NCI-H774 (cell line): ENCODE results near the gene PSMB5.
A peak's percentile ranks its signal among the peaks of the same experiment; 100 is the strongest.
"Not testable (repeated sequence)": the region's sequence is repeated elsewhere in the genome, so short reads cannot be mapped to it uniquely, and the experiment has no call there.

Experiments used
- DNase-seq: peaks from one replicate; lab custom pipeline; 2025; lab: John Stamatoyannopoulos, UW

The PSMB5 gene

GRCh38 chr14:23013749-23014054 lies 21.0 kb downstream of the PSMB5 start:
- not testable (repeated sequence) for DNase-seq

GRCh38 chr14:23013054-23013748 lies 21.5 kb downstream of the PSMB5 start:
- no peak for DNase-seq

GRCh38 chr14:23009939-23010726 lies 24.6 kb downstream of the PSMB5 start, which contains the start of gene C14orf93:
C14orf93 (minus strand) TSS chr14:23010143; CDS start chr14:22999023, 11,120 bp downstream.
- peak; percentile 73 for DNase-seq

GRCh38 chr14:23009483-23009938 lies 25.2 kb downstream of the PSMB5 start:
- DNase-seq: peak; percentile 24

- peak; percentile 44 for DNase-seq
Measured at GRCh38 chr14:23008831-23009230, 25.9 kb downstream of the PSMB5 start.

GRCh38 chr14:23006544-23007419 lies 27.9 kb downstream of the PSMB5 start:
- DNase-seq: peak; percentile 98

GRCh38 chr14:23006188-23006534 lies 28.5 kb downstream of the PSMB5 start:
- no peak for DNase-seq

GRCh38 chr14:23005451-23006187 lies 29.1 kb downstream of the PSMB5 start:
- no peak for DNase-seq

GRCh38 chr14:23004274-23004673 lies 30.4 kb downstream of the PSMB5 start:
- DNase-seq: not testable (repeated sequence)

- no peak for DNase-seq
Measured at GRCh38 chr14:23002592-23002991, 32.1 kb downstream of the PSMB5 start.

- DNase-seq: no peak
Measured at GRCh38 chr14:23000860-23001259, 33.8 kb downstream of the PSMB5 start.

- no peak for DNase-seq
Measured at GRCh38 chr14:22998329-22999012, 36.2 kb downstream of the PSMB5 start.

GRCh38 chr14:22997676-22998323 lies 36.9 kb downstream of the PSMB5 start:
- DNase-seq: no peak

- no peak for DNase-seq
Measured at GRCh38 chr14:22996768-22997654, 37.7 kb downstream of the PSMB5 start.

- DNase-seq: no peak
Measured at GRCh38 chr14:22995889-22996625, 38.6 kb downstream of the PSMB5 start.

GRCh38 chr14:22994762-22995275 lies 39.9 kb downstream of the PSMB5 start:
- DNase-seq: no peak

- no peak for DNase-seq
Measured at GRCh38 chr14:22993517-22993916, 41.2 kb downstream of the PSMB5 start.

- no peak for DNase-seq
Measured at GRCh38 chr14:22991852-22992251, 42.8 kb downstream of the PSMB5 start.

GRCh38 chr14:22987291-22987690 lies 47.4 kb downstream of the PSMB5 start:
- no peak for DNase-seq
